Fibroblast of peridontal ligament (primary cell): ENCODE data around the gene TFG.
A peak's percentile ranks its signal among the peaks of the same experiment; 100 is the strongest.

Experiments
- DNase-seq: peaks from one replicate; pipeline ENCODE4 v3.0.0-alpha.2; 2010; ENCODE audit errors: extremely low read depth

Gene TFG

DNA sequence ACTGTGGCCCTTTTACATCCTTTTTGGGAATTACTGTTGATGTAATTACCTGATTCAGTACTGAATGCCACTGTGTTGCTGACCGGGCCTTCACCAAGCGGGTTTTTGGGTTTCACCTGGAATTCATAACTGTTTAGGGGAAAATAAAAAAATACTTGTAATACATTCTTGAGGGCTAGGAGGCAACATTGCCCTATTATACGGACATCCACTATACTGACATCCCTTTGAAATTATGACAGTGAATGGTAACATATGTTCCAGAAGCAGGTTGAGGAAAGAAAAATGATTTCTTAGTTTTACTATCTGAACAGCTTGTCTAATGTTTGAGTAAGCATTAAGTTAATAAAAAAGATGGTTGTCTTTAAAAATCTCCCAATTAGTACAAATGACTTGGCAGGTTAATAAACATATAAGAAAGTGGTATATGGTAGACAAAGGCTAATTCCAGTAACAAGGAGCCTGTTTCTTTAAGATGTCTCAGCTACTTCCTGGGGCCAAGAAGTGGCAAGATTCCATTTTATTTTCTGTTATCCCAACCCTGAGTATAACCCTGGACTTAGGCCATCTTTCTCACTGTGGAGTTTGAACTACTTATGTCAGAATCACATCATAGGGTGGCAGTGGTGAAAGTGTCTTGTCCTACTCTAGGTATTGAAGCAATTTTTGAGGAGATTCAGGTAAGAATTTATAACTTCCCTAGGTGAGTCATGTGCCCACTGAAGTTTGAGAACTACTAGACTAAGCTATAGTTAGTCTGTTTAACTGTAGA lies 45.5 kb downstream of the TFG start:
- DNase-seq = peak; percentile 52

DNA sequence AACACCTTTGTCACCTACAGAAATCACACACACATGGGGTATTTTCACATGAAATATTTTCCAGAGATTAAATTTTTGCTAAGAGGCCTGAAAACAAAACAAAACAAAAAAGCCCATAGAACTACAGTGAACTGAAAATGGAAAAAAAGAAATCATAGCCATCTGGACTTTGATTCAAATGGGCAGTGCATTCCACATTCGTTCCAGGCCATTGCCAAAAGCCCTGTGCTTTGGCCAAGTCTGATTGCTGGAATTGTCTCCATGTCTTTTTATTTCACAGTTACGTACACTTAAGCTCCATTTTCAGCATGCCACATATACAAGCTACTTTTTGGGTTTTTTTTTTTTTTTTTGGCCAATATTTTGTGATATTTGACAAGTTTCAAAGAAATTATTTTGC lies 47.1 kb downstream of the TFG start:
- DNase-seq = peak; percentile 97

DNA sequence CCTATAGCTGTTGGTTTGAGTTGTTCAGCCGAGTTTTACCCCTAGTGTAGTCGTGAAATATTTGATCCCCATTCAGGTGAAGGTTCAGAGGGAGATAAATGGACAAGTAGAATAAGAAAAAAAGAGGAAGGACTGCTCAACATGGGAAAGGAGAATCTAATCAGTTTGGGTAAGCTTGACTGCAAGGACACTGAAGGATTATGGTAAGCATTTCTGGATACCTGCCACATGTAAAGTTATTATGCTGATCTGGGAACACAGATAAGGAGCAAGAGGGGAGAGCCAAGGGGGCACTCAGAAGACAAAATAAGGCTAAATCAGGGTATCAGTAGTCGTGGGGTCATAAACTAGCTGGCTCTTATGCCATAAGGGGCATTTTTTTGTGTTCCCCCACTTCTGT lies 49.9 kb downstream of the TFG start:
- DNase-seq = no peak

DNA sequence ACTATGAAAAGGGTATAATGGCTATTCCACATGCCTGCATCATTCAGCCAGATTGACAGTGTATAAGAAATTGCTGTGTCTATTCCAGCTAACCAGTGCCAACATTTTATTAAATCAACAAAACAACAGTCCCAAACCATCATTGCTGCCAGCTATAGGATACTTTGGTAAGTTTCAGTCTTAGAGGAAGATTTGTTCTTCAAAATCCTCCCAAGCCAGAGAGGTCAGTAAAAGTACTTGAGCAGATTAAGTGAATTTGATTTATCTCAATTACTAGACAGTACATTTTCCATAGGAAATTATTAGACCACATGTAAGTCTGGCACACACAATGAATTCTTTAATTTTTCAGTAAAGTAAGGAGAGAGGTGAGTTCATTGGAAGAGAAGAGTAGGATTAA lies 50.7 kb downstream of the TFG start:
- DNase-seq = no peak

DNA sequence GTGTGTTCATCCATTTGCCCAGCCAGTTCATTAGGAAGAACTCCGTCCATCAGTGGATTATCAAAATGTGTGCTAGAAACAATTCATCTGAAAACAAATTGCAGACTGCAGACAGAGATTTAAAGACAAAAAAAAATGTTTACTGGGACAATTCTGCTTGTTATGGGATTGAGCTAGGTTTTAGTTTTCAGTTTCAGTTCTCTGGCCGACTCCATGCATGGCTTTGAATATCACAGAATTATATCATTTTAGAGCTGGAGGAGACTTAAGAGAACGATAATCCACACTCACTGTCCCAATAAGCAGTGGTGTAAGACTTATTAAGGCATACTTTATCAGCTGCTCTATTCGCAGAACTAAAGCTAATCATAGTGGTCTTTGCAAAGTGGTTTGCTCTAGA lies 51.1 kb downstream of the TFG start:
- peak; percentile 49 for DNase-seq

DNA sequence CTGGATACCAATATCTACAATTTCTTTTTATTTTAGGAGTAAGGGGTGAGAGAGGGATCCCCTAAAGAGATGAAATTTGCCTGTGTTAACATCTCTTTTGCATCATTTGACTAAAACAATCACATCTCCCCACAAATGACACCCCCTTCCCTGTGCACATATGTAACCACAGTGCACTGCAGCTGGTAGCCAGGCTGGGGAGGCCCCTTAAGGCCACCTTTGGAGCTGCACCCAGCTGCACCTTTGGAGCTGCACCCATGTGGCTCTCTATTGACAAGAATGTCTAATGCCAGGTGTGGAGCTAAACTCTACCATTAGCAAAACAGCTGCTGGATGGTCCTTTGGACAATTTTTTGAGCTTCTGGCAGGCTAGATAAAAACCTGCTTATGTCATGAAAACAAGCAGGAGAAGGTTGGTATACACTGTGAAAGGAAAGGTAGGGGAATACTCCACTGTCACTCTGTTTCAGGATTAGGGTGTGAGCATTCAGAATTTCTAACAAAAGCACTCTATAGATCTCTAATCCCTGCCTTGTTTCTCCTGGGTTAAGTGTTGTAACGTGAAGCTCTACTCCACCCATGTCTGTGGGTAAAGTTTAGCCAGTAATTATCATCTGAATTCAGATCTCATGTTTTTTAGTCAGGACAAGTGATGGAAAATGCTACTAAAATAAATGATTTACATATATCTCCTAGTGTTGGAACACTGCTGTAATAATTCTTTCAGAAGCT lies 52.1 kb downstream of the TFG start:
- no peak for DNase-seq

DNA sequence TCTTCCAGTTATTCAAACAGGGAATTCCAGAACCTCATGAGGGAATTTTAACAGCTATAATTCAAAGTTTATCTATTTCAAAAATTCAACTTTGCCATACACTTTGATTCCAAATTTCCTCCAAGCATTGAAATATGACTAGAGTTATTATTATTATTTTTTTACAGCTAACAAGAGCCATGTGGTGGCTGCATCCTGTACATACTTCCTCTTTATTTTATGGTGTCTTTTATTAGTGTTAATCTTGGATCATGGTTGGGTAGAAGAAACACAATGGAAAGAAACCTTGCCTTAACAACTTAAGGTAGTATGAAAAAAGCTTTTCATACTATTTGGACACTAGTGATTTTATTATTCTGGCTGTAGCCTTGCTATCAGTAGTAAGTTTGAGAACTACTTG lies 52.7 kb downstream of the TFG start:
- no peak for DNase-seq

DNA sequence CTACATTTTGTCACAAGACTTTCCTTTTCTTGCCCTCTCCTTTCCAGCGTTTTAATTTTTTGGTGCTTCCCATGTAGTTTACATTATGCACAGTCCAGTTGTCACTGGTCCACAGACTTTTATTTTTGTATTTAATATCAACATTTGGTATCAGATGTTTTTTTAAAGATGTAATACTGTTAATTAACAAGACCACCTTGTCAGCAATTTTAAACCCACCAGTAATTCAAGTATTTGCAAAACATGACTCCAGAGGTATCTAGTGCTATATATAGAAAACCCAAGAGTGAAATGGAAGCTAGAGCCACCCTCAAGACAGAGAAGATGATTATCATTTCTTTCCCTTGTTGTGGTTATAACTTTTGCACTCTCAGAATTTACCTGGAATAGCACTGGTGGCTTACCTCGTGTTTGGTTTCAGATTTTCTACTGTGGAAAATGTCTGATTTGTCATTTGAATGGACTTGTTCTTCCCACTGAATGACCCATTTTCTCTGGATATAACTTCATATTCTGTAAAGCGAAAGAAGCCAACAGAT lies 56.2 kb downstream of the TFG start:
- DNase-seq = no peak

DNA sequence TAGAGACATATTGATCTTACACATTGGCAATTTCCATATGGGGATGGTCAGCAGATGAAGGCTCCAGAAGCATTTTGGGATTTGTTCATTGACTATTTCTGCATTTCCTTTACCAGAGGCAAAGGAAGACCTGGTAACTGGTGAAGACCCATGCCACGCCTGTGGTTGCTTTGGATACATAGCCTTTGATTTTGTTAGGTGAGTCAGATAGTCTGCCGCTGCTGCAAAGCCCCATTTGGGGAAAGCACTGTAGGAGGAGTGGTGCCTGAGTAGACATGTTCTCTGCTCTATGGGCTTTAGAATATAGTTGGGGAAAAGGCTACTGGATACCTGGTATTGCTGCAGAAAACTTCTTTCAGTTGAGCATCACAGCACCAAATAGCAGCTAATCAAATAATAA lies 56.8 kb downstream of the TFG start:
- DNase-seq = no peak

DNA sequence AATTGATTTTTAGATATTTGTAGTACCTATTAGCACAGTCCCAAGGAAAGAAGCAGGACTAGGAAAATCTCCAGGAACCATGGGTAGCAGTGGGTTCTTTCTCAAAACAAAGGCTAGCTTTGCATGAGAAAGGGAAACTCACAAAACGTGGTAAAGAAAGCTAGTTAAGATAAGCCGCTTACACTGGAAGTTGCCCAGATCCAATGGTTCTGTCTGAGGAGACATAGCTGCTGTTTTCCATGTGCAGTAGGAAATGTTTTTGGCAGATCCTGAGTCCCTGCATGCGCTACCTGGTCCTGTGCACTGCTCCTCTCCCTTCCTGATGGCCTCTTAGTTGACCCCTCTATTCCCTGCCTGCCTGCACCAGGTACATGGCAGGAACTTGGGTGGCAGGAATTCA lies 60.4 kb downstream of the TFG start:
- DNase-seq = no peak

DNA sequence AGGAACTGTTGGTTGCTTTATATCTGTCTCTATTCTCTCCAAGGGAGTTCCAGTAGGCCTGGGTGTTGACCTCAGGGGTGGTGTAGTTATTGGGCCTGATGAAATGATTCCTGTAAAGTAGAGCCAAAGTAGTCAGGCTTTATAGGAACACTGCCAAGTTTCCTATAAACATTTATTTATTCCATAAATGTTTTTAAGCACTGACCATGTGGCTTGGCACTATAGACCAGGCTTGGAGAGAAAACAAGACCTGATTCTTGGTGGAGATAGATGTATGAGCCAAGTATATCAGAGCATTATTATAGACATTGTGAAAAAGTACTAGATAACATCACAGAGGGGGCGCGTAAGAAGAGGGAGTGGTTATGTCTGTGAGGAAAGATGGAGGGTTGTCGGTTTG lies 65.9 kb downstream of the TFG start:
- DNase-seq = peak; percentile 56

DNA sequence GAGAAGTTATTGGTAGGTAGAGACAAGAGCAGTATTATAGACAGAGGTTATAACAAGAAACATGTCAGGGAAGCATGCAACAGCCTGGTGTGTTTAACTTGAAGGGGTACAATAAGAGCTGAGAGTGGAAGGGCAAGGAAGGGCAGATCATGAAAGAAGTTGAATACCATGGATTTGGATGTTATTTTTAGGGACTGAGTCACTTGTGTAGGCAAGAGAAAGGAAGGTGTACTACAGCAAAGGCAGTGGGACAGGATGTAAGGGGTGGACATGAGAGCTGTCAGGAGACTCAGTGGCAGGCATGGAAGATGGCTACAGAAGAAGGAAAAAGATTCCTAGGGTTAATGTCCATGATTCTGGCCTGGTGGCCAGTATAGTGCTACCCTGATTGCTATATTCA lies 66.4 kb downstream of the TFG start:
- DNase-seq = no peak

DNA sequence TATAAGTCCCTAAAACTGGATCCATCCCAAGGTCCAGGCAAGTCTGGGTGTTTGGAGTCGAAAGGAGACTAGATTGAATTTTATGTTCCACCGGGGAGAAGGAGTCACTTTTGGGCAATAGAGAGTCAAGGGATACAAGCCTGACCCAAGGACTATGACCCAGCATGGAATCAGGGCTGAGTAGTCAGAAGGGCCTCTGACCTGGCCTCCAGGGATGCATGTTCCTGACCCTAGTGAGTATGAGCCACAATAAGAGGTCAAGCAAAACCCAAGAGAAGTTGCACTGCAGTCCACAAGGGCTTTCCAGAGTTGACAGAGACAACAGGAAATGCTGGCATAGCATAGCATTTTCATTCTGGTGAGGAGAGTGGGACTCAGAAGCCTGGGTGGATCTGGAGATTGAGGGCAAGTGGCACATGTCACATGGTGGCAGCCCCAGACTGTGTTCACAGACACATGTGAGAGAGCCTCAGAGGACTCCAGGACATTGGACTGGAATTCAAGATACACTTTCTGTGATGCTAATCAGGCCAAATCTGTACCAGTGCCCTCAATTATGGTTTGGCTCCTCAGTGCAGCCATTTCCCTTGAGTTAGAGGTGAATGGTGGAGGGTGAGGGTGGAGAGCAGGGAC lies 66.9 kb downstream of the TFG start:
- DNase-seq = no peak

DNA sequence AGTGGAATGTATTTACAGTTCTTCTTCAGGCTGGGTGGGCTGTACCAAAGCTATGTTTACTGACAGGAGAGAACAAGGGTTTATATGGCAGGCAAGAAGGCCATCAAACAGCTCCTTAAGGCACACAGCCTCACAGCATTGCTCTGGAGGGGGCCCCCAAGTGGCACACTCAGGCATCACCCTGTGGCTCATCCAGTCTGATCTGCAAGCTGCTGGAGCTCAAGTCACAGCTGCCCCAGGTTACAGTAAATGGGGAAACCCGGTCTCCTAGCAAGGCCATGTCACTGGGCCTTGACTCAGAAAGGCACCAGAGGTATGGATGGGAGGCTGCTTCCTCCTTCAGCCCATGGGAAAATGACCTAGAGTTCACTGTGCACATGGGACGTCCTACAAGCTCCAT lies 67.5 kb downstream of the TFG start:
- DNase-seq = no peak

DNA sequence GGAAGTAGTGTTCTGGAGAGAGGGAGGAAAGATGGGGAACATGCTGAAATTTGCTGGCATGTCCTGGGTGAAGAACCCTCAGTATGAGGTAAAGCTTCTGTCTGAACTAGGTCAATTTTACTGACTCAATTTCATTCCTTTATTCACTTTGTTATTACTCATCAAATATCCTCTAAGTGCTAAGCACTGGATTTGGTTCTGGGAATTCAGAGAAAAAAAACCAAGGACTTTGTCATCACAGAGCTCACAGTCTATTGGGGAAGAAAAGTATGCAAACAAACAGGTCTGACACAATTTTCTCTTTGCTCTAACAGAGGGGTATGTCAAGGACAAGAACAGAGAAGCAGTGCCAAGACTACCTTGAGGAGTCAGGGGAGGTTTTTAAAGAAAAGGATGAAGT lies 68.0 kb downstream of the TFG start:
- DNase-seq = peak; percentile 52

DNA sequence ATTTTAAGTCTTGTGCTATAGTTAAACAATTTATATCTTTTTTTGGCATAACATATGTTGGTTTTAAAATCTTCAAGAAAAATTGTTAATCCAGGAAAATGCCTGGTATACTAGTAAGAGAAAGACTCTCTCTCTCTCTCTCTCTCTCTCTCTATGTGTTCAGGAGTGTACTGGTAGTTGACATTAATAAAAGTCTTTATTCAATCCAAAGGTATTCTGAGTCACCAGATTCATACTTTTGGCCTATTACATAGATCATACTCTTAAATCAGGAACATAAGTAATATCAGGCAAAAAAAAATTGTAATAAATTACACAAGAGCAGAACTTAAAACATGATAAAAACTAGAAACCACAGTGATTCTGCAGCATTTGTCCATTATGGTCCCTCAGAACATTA lies 70.2 kb downstream of the TFG start:
- DNase-seq = no peak

DNA sequence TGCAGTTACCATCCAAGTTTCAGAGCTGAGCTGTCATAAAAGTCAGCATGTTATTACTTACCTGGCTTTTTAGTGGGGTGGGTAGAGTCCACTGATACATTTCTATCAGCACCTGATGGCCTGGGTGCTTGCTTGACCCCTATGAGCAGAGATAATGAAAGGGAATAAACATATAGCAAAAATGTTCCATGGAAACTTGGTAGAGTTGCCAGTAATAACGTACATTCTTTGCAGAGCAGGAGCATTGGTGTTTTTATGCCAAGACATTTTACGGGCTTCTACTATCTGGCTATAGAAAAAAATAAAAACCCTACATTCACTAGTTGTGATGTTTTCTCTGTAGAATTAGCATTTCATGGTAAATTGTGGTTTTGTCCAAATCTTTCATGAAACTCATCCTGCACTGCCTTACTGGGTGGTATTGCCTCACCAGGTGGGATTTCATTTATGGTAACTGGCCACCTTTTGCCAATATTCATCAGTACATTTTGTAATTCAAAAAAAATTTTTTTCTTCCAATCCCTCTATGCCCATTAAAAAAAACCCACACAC lies 70.9 kb downstream of the TFG start:
- DNase-seq = no peak

DNA sequence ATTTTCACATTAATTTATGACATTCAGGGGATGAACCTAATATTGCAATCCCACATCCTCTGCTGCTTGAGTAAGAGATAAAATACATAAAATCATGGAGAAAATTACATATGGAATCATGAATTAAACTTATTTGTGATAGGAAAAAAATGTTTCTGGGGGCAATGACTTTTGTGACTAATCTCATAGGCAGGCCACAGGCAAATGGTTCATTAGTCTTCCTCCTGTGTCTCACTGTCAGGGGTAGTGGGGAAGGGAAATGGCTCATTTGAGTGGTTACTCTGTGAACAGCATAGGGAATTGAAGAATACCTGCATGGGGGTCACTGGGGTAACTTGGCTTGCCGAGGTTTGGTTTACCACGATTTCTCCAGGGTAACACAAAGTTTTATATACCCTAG lies 72.0 kb downstream of the TFG start:
- no peak for DNase-seq

DNA sequence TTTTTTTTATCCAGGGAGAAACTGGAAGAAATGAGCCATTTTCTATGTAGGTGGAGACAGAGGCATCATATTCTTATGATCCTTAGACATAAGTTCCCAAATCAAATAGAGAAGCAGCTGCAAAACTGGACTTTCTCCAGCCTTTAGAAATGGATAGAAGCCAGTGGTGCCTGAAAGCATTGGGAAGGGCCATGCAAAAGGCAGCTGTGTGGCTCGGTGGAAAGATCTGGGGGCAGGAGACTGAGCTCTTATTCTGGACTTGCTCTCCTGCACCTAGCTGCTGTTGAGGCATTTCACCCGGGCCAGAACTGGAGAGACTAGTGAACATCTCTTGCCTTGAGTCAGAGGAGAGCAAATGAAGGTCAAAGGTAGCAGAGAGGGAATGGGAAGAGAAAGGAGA lies 73.1 kb downstream of the TFG start:
- DNase-seq = peak; percentile 49

DNA sequence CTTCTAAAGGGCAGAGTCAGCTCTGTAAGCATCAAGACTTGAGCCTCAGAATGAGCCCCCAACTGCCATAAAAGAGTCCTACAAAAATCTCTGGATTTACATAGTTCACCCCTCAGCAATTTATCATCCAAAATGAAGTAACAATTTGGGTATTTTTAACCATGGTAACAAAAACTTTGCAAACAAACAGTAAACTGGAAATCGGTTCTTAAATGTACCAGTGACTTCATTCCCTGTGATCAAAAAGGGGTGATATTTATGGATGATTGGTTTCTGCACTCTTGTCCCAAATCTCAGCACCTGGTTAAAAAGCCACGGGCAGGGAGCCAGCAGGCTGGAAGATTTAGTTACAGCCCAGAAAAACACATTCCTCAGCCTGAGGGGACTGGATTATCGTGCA lies 73.6 kb downstream of the TFG start:
- peak; percentile 61 for DNase-seq

DNA sequence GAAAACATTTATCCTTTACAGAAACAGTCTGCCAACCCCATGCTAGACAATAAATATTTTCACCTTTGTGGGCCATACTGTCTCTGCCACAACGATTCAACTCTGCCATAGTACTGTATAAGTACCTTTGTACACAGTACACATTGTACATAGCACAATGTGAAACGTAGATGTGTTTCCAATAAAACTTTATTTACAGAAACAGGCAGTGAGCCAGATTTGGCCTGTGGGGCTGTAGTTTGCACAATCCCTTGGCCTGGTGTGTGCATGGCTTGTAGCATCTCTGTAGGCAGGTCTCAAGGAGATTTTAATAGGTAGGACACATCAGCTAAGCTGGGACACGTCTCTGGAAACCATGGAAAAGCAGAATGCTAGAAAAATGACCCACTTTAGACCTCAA lies 74.3 kb downstream of the TFG start:
- no peak for DNase-seq

DNA sequence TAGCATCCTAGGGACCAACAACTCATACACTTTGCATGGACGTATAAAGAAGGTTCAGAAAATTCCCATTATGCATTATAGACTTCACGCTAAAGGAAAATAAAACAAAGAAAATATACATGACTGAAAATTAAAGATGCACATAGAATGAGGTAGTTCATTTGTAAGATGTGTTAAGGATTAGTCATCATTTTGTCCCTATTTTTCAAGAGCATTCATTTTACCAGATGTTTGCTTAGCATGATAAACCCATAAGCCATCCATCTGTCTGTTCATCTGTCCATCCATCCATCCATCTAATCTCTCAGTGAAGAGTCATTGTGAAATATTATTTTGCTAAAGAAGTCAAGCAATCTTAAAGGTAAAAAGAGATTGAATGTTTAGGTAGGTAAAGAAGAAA lies 80.3 kb downstream of the TFG start:
- DNase-seq = no peak

DNA sequence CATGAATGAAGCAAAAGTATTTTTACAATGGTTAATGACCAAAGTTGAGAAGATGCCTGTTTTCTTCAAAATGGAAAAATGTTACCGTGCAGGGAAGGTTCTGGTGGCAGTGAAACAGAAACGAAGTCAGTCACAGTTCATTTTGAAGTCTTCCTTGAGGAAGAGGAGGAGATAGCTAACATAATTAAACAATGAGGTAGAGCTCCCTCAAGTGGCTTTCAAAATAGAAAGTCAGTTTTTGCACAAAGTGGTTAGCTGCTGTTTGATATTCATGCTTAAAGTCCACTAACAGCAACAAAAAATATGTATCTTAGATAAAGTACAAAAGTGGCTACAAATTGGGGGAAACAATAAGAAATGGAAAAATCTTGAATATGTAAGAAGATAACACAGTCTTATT lies 87.3 kb downstream of the TFG start:
- DNase-seq = peak; percentile 56
